Heart right ventricle (tissue), 16 donors: Measurements from ENCODE around the gene ABLIM1. TPM values are rescaled to one million over a fixed set of nuclear protein-coding genes. Genes with fewer than 3 reads are reported as not detected.
A peak's percentile ranks its signal among the peaks of the same experiment; 100 is the strongest.

ENCODE experiments used
- ATAC-seq, 8 donors: fragments of 200-7000 bp; cut with Tn5 transposase; one replicate each; pipeline ENCODE4 v1.9.1; 2020; ENCODE audit warnings: mild to moderate bottlenecking in 8 of 8, moderate library complexity in 8 of 8, moderate number of reproducible peaks in 1 of 8
- DNase-seq, 2 donors: peaks; one replicate each; pipeline ENCODE4 v3.0.0-alpha.2; 2020
- H3K27ac ChIP-seq, 10 donors: fragments of 200-600 bp; sonication (generic) in 2 of 10; one replicate each; pipeline versions ENCODE4 v1.5.0 to v1.8.0; 2020 to 2022; ENCODE audit warnings: mild to moderate bottlenecking in 3 of 10
- H3K27me3 ChIP-seq, 7 donors: fragments of 200-600 bp; one replicate each; pipeline ENCODE4 v1.8.0; 2021 to 2022; ENCODE audit warnings: mild to moderate bottlenecking in 2 of 7
- H3K36me3 ChIP-seq, 9 donors: fragments of 200-600 bp; sonication (generic) in 1 of 9; one replicate each; pipeline versions ENCODE4 v1.5.0 to v1.8.0; 2020 to 2022; ENCODE audit warnings: mild to moderate bottlenecking in 2 of 9
- H3K4me1 ChIP-seq, 9 donors: fragments of 200-600 bp; sonication (generic) in 1 of 9; one replicate each; pipeline versions ENCODE4 v1.5.0 to v1.8.0; 2020 to 2022; ENCODE audit warnings: mild to moderate bottlenecking in 4 of 9
- H3K4me3 ChIP-seq, 10 donors: fragments of 200-600 bp; sonication (generic) in 2 of 10; one replicate each; pipeline versions ENCODE4 v1.5.0 to v1.8.0; 2020 to 2022; ENCODE audit warnings: mild to moderate bottlenecking in 7 of 10, moderate library complexity in 2 of 10
- H3K9me3 ChIP-seq, 11 donors: fragments of 200-600 bp in 10 of 11; sonication (generic) in 2 of 11; one replicate each; pipeline versions ENCODE4 v1.5.0 to v1.8.0; 2013 to 2022; ENCODE audit warnings: mild to moderate bottlenecking in 2 of 11, control low read depth in 1 of 11, moderate library complexity in 1 of 11
- CTCF ChIP-seq, 9 donors: fragments of 200-600 bp; sonication (generic) in 2 of 9; IDR thresholded peaks; one replicate each; pipeline versions ENCODE4 v1.5.0 to v1.8.0; 2021 to 2022; ENCODE audit warnings: antibody characterized with exemption in 9 of 9, mild to moderate bottlenecking in 5 of 9, moderate library complexity in 1 of 9
- WGBS, 2 donors: extraction: QIAGEN DNeasy Blood & Tissue Kit; methylation state at CpG; one replicate each; pipeline ENCODE4 v1.1.7; 2013; ENCODE audit warnings: inconsistent platforms in 1 of 2; 5-methylcytosine and 5-hydroxymethylcytosine counted together
- intact Hi-C, 10 donors: fragments of 100-400 bp; cut with DNase I; formaldehyde crosslinking; loops; one replicate each; pipeline versions ENCODE4 v1.11.1 to v1.14.2; 2022
- polyA plus RNA-seq, 2 donors: library from polyadenylated mRNA; stranded (reverse); fragments of 200-250 nt; gene quantifications; one replicate each; pipeline ENCODE4 v1.2.3, GENCODE V29; 2013
- total RNA-seq, 10 donors: library from RNA; stranded (reverse); fragmentation: NEBNext Ultra II Directional in 3 of 10; extraction: Animal tissue kit (Norgen Biotek cat#: 25700) in 3 of 10; gene quantifications; one replicate each; pipeline versions ENCODE4 v1.2.1 to v1.2.4, GENCODE V29; 2021 to 2023
- donor health status: Arrhythmogenic right ventricular cardiomyopathy.
- donor health status: ischemic (EF 13 %, LVEDD 7.1; RV severe dilation, severe dysfunction).
- donor health status: healthy with polysubstance abuse.
- donor health status: DM: no; HTN: yes; CAD: no.
- donor health status: DM: no; HTN: no; CAD: no.
- donor health status: ischemic (EF 25% LVEDD 6.9; RV normal size, moderate dysfunction).
- donor health status: ischemic (EF 25% LVEDD 5.7; RV mildly dilated, moderate dysfunction).
- donor health status: healthy.
- donor health status: DM: yes; HTN: yes; CAD: no.
- donor health status: Ischemic cardiomyopathy.
- donor health status: ischemic (EF 35%, LVEDD 5.7; RV mildly dilated, moderate dysfunction).
- donor health status: nonischemic (EF 11% LVEDD 7.7; RV severe dilation, severe dysfunction).
- donor health status: DM: yes; HTN: yes; CAD: no.
- donor health status: PGD.
- donor health status: ischemic (EF 29% LVEDD 5.4; RV normal size, mild dysfunction).
- donor health status: nonischemic (EF 23%, LVEDD 6.1; RV moderate dilation, normal function).

Gene ABLIM1
- total and polyA plus RNA-seq, 12 donors, result 119 to 816 (median 600) TPM

- peaks cover 0 to 58% (median 32%) of the 10 kb centered on the region in 9 donors for H3K36me3 ChIP-seq
- H3K4me3 ChIP-seq, result no peak overlapping the region
- no peak for TF ChIP-seq CTCF (IDR thresholded peaks at IDR 0.05)
- H3K9me3 ChIP-seq, result no peaks in the 10 kb centered on the region
- no peaks in the 10 kb centered on the region for H3K27me3 ChIP-seq
- WGBS, 2 donors, result 87 to 90% methylated on average over 5 of the region's 5 CpGs
- DNase-seq, result no peak
- ATAC-seq, result no peak
- H3K4me1 ChIP-seq, result peaks cover 7 to 89% (median 55%) of the 10 kb centered on the region in 9 donors
- peak overlapping the region in 3 of 10 donors; percentile 42 to 77 (median 67) for H3K27ac ChIP-seq
- intact Hi-C loops, result loop anchor here in 6 of 10 donors (5.0 to 10.0 kb wide), 4 partner anchors 74 to 241 kb away; no protein-coding TSS in a partner anchor
These were observed 112.3 kb downstream of the ABLIM1 start for GRCh38 chr10:114545819-114546218.

GRCh38 chr10:114545071-114545470, 113.0 kb downstream of the ABLIM1 start:
- Histone ChIP-seq H3K27me3 (no peaks in the 10 kb centered on the region), H3K36me3 (peaks cover 0 to 64% (median 36%) of the 10 kb centered on the region in 9 donors), H3K4me3 (no peak overlapping the region), H3K9me3 (no peaks in the 10 kb centered on the region), H3K27ac (peak overlapping the region in 5 of 10 donors; percentile 4 to 77 (median 42)), H3K4me1 (peaks cover 8 to 91% (median 57%) of the 10 kb centered on the region in 9 donors)
- no peak for TF ChIP-seq CTCF (IDR thresholded peaks at IDR 0.05)
- no peak for DNase-seq
- intact Hi-C loops, result loop anchor here in 6 of 10 donors (5.0 to 10.0 kb wide), 4 partner anchors 73 to 242 kb away; no protein-coding TSS in a partner anchor
- no peak for ATAC-seq
- WGBS, 2 donors, result 82% methylated on average over 10 of the region's 10 CpGs

- peak overlapping the region in 5 of 10 donors; percentile 42 to 87 (median 77) for H3K27ac ChIP-seq
- ATAC-seq, result no peak
- peaks cover 10 to 92% (median 66%) of the 10 kb centered on the region in 9 donors for H3K4me1 ChIP-seq
- TF ChIP-seq CTCF (IDR thresholded peaks at IDR 0.05), result no peak
- intact Hi-C loops, result loop anchor here in 5 of 10 donors (5.0 to 10.0 kb wide), 3 partner anchors 67 to 239 kb away; no protein-coding TSS in a partner anchor
- no peaks in the 10 kb centered on the region for H3K9me3 ChIP-seq
- no peaks in the 10 kb centered on the region for H3K27me3 ChIP-seq
- no peak overlapping the region for H3K4me3 ChIP-seq
- WGBS, 2 donors, result 74 to 84% methylated on average over 9 of the region's 9 CpGs
- peaks cover 0 to 68% (median 36%) of the 10 kb centered on the region in 9 donors for H3K36me3 ChIP-seq
- no peak for DNase-seq
These were observed 113.9 kb downstream of the ABLIM1 start for GRCh38 chr10:114544045-114544659.

GRCh38 chr10:114543456-114543855, 114.6 kb downstream of the ABLIM1 start:
- H3K4me1 ChIP-seq, result peaks cover 16 to 92% (median 73%) of the 10 kb centered on the region in 9 donors

More at GRCh38 chr10:114543456-114543855, 114.6 kb downstream of the ABLIM1 start:
- Histone ChIP-seq H3K4me3 (no peak overlapping the region), H3K27me3 (no peaks in the 10 kb centered on the region), H3K9me3 (no peaks in the 10 kb centered on the region), H3K27ac (peak overlapping the region in 5 of 10 donors; percentile 32 to 87 (median 77)), H3K36me3 (peaks cover 0 to 71% (median 39%) of the 10 kb centered on the region in 9 donors)
- no peak for TF ChIP-seq CTCF (IDR thresholded peaks at IDR 0.05)
- intact Hi-C loops, result loop anchor here in 6 of 10 donors (2.0 to 10.0 kb wide), 4 partner anchors 66 to 239 kb away; no protein-coding TSS in a partner anchor
- WGBS, 2 donors, result 52 to 58% methylated on average over 8 of the region's 8 CpGs
- DNase-seq, result no peak
- ATAC-seq, result no peak
